ENCODE results near the gene CHST13. TPM values are rescaled to one million over a fixed set of nuclear protein-coding genes. Genes with fewer than 3 reads are reported as not detected.

Gene CHST13
- total RNA-seq, 2 experiments from 2014 or later: not detected

GRCh38 chr3:126499401-126499800, 24.6 kb upstream of the CHST13 start:
- no peaks in the 10 kb centered on the region for H3K36me3 Mint-ChIP-seq (ENCODE audit: low read depth)
- no peak for DNase-seq
- H3K4me3 Mint-ChIP-seq: no peak overlapping the region
- no peaks in the 10 kb centered on the region for H3K9me3 Mint-ChIP-seq (ENCODE audit: insufficient read depth)
- ChIA-PET POLR2A (no interaction called here), CTCF (interaction anchor here (0.9 kb wide), 1 partner anchor 24 kb away, joined by 3 read pairs; no protein-coding TSS in a partner anchor)
- no peaks in the 10 kb centered on the region for H3K27me3 Mint-ChIP-seq (ENCODE audit: low read depth)
- ATAC-seq: no peak
- no peak overlapping the region for H3K27ac Mint-ChIP-seq
- H3K4me1 Mint-ChIP-seq (ENCODE audit: low read depth): peaks cover 14% of the 10 kb centered on the region

GRCh38 chr3:126500016-126500415, 23.9 kb upstream of the CHST13 start:
- peaks cover 2% of the 10 kb centered on the region for H3K27me3 Mint-ChIP-seq (ENCODE audit: low read depth)
- DNase-seq (no peak), ATAC-seq (no peak)
- CTCF ChIA-PET: no interaction called here
- H3K27ac Mint-ChIP-seq: no peak overlapping the region
- H3K4me3 Mint-ChIP-seq: no peak overlapping the region
- POLR2A ChIA-PET: no interaction called here
- peaks cover 14% of the 10 kb centered on the region for H3K4me1 Mint-ChIP-seq (ENCODE audit: low read depth)
- H3K9me3 Mint-ChIP-seq (ENCODE audit: insufficient read depth): no peaks in the 10 kb centered on the region
- no peaks in the 10 kb centered on the region for H3K36me3 Mint-ChIP-seq (ENCODE audit: low read depth)

GRCh38 chr3:126501054-126501453, 22.9 kb upstream of the CHST13 start:
- H3K36me3 Mint-ChIP-seq (ENCODE audit: low read depth): no peaks in the 10 kb centered on the region
- POLR2A ChIA-PET: no interaction called here

GRCh38 chr3:126501736-126502135, 22.2 kb upstream of the CHST13 start:
- H3K9me3 Mint-ChIP-seq (ENCODE audit: insufficient read depth): no peaks in the 10 kb centered on the region
- no peak for ATAC-seq
- no peak for DNase-seq
- ChIA-PET CTCF (interaction anchor here (1.4 kb wide), 1 partner anchor 21 kb away, joined by 4 read pairs; no protein-coding TSS in a partner anchor), POLR2A (no interaction called here)
- H3K4me3 Mint-ChIP-seq: no peak overlapping the region
- peaks cover 14% of the 10 kb centered on the region for H3K4me1 Mint-ChIP-seq (ENCODE audit: low read depth)
- no peak overlapping the region for H3K27ac Mint-ChIP-seq
- H3K36me3 Mint-ChIP-seq (ENCODE audit: low read depth): no peaks in the 10 kb centered on the region
- peaks cover 3% of the 10 kb centered on the region for H3K27me3 Mint-ChIP-seq (ENCODE audit: low read depth)

More at GRCh38 chr3:126501054-126501453, 22.9 kb upstream of the CHST13 start:
- CTCF ChIA-PET: interaction anchor here (1.4 kb wide), 1 partner anchor 22 kb away, joined by 4 read pairs; no protein-coding TSS in a partner anchor
- Mint-ChIP-seq H3K27me3 (ENCODE audit: low read depth) (peaks cover 2% of the 10 kb centered on the region), H3K4me1 (ENCODE audit: low read depth) (peaks cover 14% of the 10 kb centered on the region), H3K9me3 (ENCODE audit: insufficient read depth) (no peaks in the 10 kb centered on the region), H3K4me3 (no peak overlapping the region), H3K27ac (no peak overlapping the region)
- DNase-seq (no peak), ATAC-seq (no peak)

- Mint-ChIP-seq H3K4me3 (no peak overlapping the region), H3K36me3 (ENCODE audit: low read depth) (no peaks in the 10 kb centered on the region), H3K27ac (no peak overlapping the region), H3K27me3 (ENCODE audit: low read depth) (peaks cover 3% of the 10 kb centered on the region), H3K4me1 (ENCODE audit: low read depth) (peaks cover 9% of the 10 kb centered on the region), H3K9me3 (ENCODE audit: insufficient read depth) (no peaks in the 10 kb centered on the region)
- ATAC-seq (no peak), DNase-seq (no peak)
- CTCF ChIA-PET: interaction anchor here (0.7 kb wide), 1 partner anchor 20 kb away, joined by 3 read pairs; no protein-coding TSS in a partner anchor
- POLR2A ChIA-PET: no interaction called here
Measured at GRCh38 chr3:126502656-126503055, 21.3 kb upstream of the CHST13 start.

- no peak for ATAC-seq
- Mint-ChIP-seq H3K36me3 (ENCODE audit: low read depth) (no peaks in the 10 kb centered on the region), H3K9me3 (ENCODE audit: insufficient read depth) (no peaks in the 10 kb centered on the region), H3K4me3 (no peak overlapping the region), H3K27ac (no peak overlapping the region), H3K4me1 (ENCODE audit: low read depth) (peaks cover 6% of the 10 kb centered on the region), H3K27me3 (ENCODE audit: low read depth) (peaks cover 3% of the 10 kb centered on the region)
- POLR2A ChIA-PET: no interaction called here
- no peak for DNase-seq
- CTCF ChIA-PET: interaction anchor here (0.7 to 1.2 kb wide), 2 partner anchors 19 kb away, joined by 3 to 5 read pairs; no protein-coding TSS in a partner anchor
Measured at GRCh38 chr3:126503701-126504100, 20.3 kb upstream of the CHST13 start.

- H3K4me3 Mint-ChIP-seq: no peak overlapping the region
- peaks cover 3% of the 10 kb centered on the region for H3K27me3 Mint-ChIP-seq (ENCODE audit: low read depth)
- no peak overlapping the region for H3K27ac Mint-ChIP-seq
- no peak for DNase-seq
- no peaks in the 10 kb centered on the region for H3K9me3 Mint-ChIP-seq (ENCODE audit: insufficient read depth)
- ATAC-seq: no peak
- POLR2A ChIA-PET: no interaction called here
- no peaks in the 10 kb centered on the region for H3K4me1 Mint-ChIP-seq (ENCODE audit: low read depth)
- CTCF ChIA-PET: no interaction called here
- H3K36me3 Mint-ChIP-seq (ENCODE audit: low read depth): no peaks in the 10 kb centered on the region
Measured at GRCh38 chr3:126507886-126508285, 16.1 kb upstream of the CHST13 start.

- Mint-ChIP-seq H3K4me1 (ENCODE audit: low read depth) (no peaks in the 10 kb centered on the region), H3K9me3 (ENCODE audit: insufficient read depth) (no peaks in the 10 kb centered on the region), H3K27me3 (ENCODE audit: low read depth) (peaks cover 3% of the 10 kb centered on the region), H3K27ac (no peak overlapping the region), H3K36me3 (ENCODE audit: low read depth) (no peaks in the 10 kb centered on the region), H3K4me3 (no peak overlapping the region)
- ChIA-PET CTCF (no interaction called here), POLR2A (no interaction called here)
- no peak for ATAC-seq
- no peak for DNase-seq
Measured at GRCh38 chr3:126508564-126508964, 15.4 kb upstream of the CHST13 start.

GRCh38 chr3:126509597-126510307, 14.2 kb upstream of the CHST13 start:
- no peaks in the 10 kb centered on the region for H3K36me3 Mint-ChIP-seq (ENCODE audit: low read depth)
- peaks cover 2% of the 10 kb centered on the region for H3K27me3 Mint-ChIP-seq (ENCODE audit: low read depth)
- ChIA-PET CTCF (interaction anchor here (1.0 kb wide), 1 partner anchor 11 kb away, joined by 3 read pairs; no protein-coding TSS in a partner anchor), POLR2A (interaction anchor here (0.7 kb wide), 1 partner anchor 13 kb away, joined by 3 read pairs; no protein-coding TSS in a partner anchor)
- no peak overlapping the region for H3K4me3 Mint-ChIP-seq
- no peak for ATAC-seq
- DNase-seq: no peak
- H3K27ac Mint-ChIP-seq: no peak overlapping the region
- H3K4me1 Mint-ChIP-seq (ENCODE audit: low read depth): no peaks in the 10 kb centered on the region
- no peaks in the 10 kb centered on the region for H3K9me3 Mint-ChIP-seq (ENCODE audit: insufficient read depth)

GRCh38 chr3:126510308-126510910, 13.5 kb upstream of the CHST13 start:
- Mint-ChIP-seq H3K27me3 (ENCODE audit: low read depth) (peaks cover 2% of the 10 kb centered on the region), H3K4me3 (no peak overlapping the region), H3K4me1 (ENCODE audit: low read depth) (no peaks in the 10 kb centered on the region), H3K9me3 (ENCODE audit: insufficient read depth) (no peaks in the 10 kb centered on the region), H3K27ac (no peak overlapping the region), H3K36me3 (ENCODE audit: low read depth) (no peaks in the 10 kb centered on the region)
- POLR2A ChIA-PET: no interaction called here
- DNase-seq (no peak), ATAC-seq (no peak)
- CTCF ChIA-PET: interaction anchor here (1.0 kb wide), 1 partner anchor 12 kb away, joined by 3 read pairs; no protein-coding TSS in a partner anchor

- peaks cover under 1% of the 10 kb centered on the region for H3K27me3 Mint-ChIP-seq (ENCODE audit: low read depth)
- DNase-seq: no peak
- H3K4me1 Mint-ChIP-seq (ENCODE audit: low read depth): no peaks in the 10 kb centered on the region
- no peak overlapping the region for H3K27ac Mint-ChIP-seq
- ChIA-PET CTCF (interaction anchor here (1.6 kb wide), 1 partner anchor 11 kb away, joined by 7 read pairs; no protein-coding TSS in a partner anchor), POLR2A (no interaction called here)
- no peak for ATAC-seq
- H3K9me3 Mint-ChIP-seq (ENCODE audit: insufficient read depth): no peaks in the 10 kb centered on the region
- no peaks in the 10 kb centered on the region for H3K36me3 Mint-ChIP-seq (ENCODE audit: low read depth)
- no peak overlapping the region for H3K4me3 Mint-ChIP-seq
Measured at GRCh38 chr3:126511291-126511690, 12.7 kb upstream of the CHST13 start.

GRCh38 chr3:126512026-126512425, 11.9 kb upstream of the CHST13 start:
- Mint-ChIP-seq H3K9me3 (ENCODE audit: insufficient read depth) (no peaks in the 10 kb centered on the region), H3K36me3 (ENCODE audit: low read depth) (no peaks in the 10 kb centered on the region), H3K27ac (no peak overlapping the region), H3K4me1 (ENCODE audit: low read depth) (no peaks in the 10 kb centered on the region), H3K27me3 (ENCODE audit: low read depth) (no peaks in the 10 kb centered on the region), H3K4me3 (no peak overlapping the region)
- DNase-seq (no peak), ATAC-seq (no peak)
- POLR2A ChIA-PET: no interaction called here
- CTCF ChIA-PET: interaction anchor here (1.6 kb wide), 1 partner anchor 10 kb away, joined by 7 read pairs; no protein-coding TSS in a partner anchor

Measured in activated CD8-positive, alpha-beta T cell treated with anti-CD3 and anti-CD28 coated beads, Interleukin-2, amount 10 ng/mL, durations not matched to agents 7 days and 5 days (primary cell).